ENCODE results near the gene EIF4G1. TPM values are rescaled to one million over a fixed set of nuclear protein-coding genes. Genes with fewer than 3 reads are reported as not detected.

Gene EIF4G1
- total and polyA plus RNA-seq, 2 of the 8 experiments (the other 6 are each of a cell fraction or from before 2014, with no cell fraction given): 318 to 473 TPM

DNA sequence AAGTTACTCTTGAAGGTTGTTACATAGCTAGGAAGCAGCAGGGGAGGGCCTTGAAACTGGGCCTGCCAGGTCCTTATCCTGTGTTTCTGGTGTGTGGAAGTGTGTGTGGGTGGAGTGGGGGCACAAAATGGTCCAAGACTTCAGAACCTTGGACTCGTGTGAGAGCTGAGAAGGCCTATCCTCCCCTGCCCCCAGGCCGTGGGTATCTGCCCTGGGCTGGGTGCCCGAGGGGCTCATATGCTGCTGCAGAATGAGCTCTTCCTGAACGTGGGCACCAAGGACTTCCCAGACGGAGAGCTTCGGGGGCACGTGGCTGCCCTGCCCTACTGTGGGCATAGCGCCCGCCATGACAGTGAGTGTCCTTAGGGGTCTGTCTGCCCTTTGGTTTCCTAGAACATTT is 69.9 kb downstream of the EIF4G1 start:
- no peak overlapping the region for H2BK5ac ChIP-seq (ENCODE audit: low read depth, low read length)
- H2BK120ac ChIP-seq (replicated peaks; ENCODE audit: low read depth, low read length): no peak overlapping the region
- H3K4me3 ChIP-seq (ENCODE audit: extremely low read depth in 1 of 4, insufficient read depth in 2 of 4, low read depth in 3 of 4, low read length in 4 of 4): no peak overlapping the region
- no peaks in the 10 kb centered on the region for H3K79me1 ChIP-seq (ENCODE audit: low read depth, low read length)
- no peak overlapping the region for H4K5ac ChIP-seq (ENCODE audit: insufficient read length, low read depth, low read length)
- 85% methylated on average over 9 of the region's 9 CpGs; no CpG with 5 or more reads in 1 of the 2 experiments for WGBS, 2 experiments (ENCODE audit: extremely low coverage in 1 of 2, insufficient coverage in 1 of 2, insufficient read length in 1 of 2, insufficient replicate concordance in 2 of 2, low coverage in 1 of 2, low lambda C conversion rate in 2 of 2, missing lambda C conversion rate in 1 of 2)
- H3K27me3 ChIP-seq (replicated peaks in 1 of 4; ENCODE audit: control insufficient read depth in 3 of 4, extremely low read depth in 1 of 4, insufficient read depth in 3 of 4, low read length in 3 of 4): peaks cover 27 to 37% (median 33%) of the 10 kb centered on the region in 4 experiments
- H3K23me2 ChIP-seq (ENCODE audit: low read depth, low read length): peaks cover 14% of the 10 kb centered on the region; the same call in 1 of the 2 replicates
- no peaks in the 10 kb centered on the region for H3K9me3 ChIP-seq (ENCODE audit: insufficient read depth in 2 of 2, low read depth in 1 of 2, low read length in 1 of 2)
- no peak overlapping the region for H3K56ac ChIP-seq (replicated peaks; ENCODE audit: insufficient read length, low read depth, low read length)
- peaks cover 2 to 9% of the 10 kb centered on the region in 2 experiments for H4K20me1 ChIP-seq (replicated peaks in 1 of 2; ENCODE audit: control insufficient read depth in 1 of 2, insufficient read depth in 2 of 2, low read length in 2 of 2)
- H3K4me1 ChIP-seq (replicated peaks in 1 of 4; ENCODE audit: control insufficient read depth in 3 of 4, insufficient read depth in 4 of 4, low read length in 3 of 4): peaks cover 0 to 13% (median 11%) of the 10 kb centered on the region in 4 experiments; a peak in 6 of 7 replicates
- no peak for FAIRE-seq
- ChIA-PET POLR2A (ENCODE audit: partially characterized antibody) (interaction anchor here (0.9 to 1.0 kb wide), 2 partner anchors 9 to 39 kb away, joined by 3 read pairs; no protein-coding TSS in a partner anchor), CTCF (ENCODE audit: partially characterized antibody) (interaction anchor here (0.9 to 8.3 kb wide), 13 partner anchors 11 to 177 kb away, joined by 3 to 78 read pairs (median 5); partner anchors contain the start of gene EPHB3)
- no peaks in the 10 kb centered on the region for H3K36me3 ChIP-seq (ENCODE audit: control insufficient read depth in 2 of 4, insufficient read depth in 4 of 4, low read length in 3 of 4)
- no peak for DNase-seq (ENCODE audit: low read depth in 1 of 2, low spot score in 2 of 2)
- H2BK12ac ChIP-seq (ENCODE audit: low read depth, low read length): no peak overlapping the region
- H3K23ac ChIP-seq (ENCODE audit: insufficient read length): no peak overlapping the region
- no peak overlapping the region for H3K4me2 ChIP-seq (ENCODE audit: insufficient read depth in 1 of 2, low read depth in 2 of 2, low read length in 2 of 2)
- H3K18ac ChIP-seq (ENCODE audit: extremely low read depth, low read length): no peak overlapping the region
- no peak overlapping the region for H2AFZ ChIP-seq (ENCODE audit: low read length)
- H2AK5ac ChIP-seq (ENCODE audit: low read depth, low read length): no peak overlapping the region
- H3K27ac ChIP-seq (ENCODE audit: low read depth, low read length): no peak overlapping the region
- no peak overlapping the region for H3K9ac ChIP-seq (replicated peaks in 1 of 4; ENCODE audit: extremely low read depth in 1 of 4, low read depth in 3 of 4, low read length in 3 of 4)
- H4K91ac ChIP-seq (replicated peaks; ENCODE audit: insufficient read length, low read length): no peak overlapping the region
- H2BK15ac ChIP-seq (ENCODE audit: low read length): no peak overlapping the region
- H3K14ac ChIP-seq (ENCODE audit: insufficient read length): no peak overlapping the region
- no peak overlapping the region for H3K4ac ChIP-seq (replicated peaks; ENCODE audit: insufficient read length, low read depth, low read length)
- no peak overlapping the region for H4K8ac ChIP-seq (ENCODE audit: extremely low read depth, insufficient read depth, low read length)
- H3K79me2 ChIP-seq (ENCODE audit: control insufficient read depth in 1 of 2, insufficient read depth in 2 of 2, low read length in 2 of 2): no peaks in the 10 kb centered on the region
- H2BK20ac ChIP-seq (ENCODE audit: low read length): no peak overlapping the region
- TF ChIP-seq SP2 (IDR thresholded peaks at IDR 0.05; ENCODE audit: low read length): no peak
- TF ChIP-seq ASH2L (IDR thresholded peaks at IDR 0.05; ENCODE audit: low read length): no peak
- TF ChIP-seq E2F6 (IDR thresholded peaks at IDR 0.05): no peak
- TF ChIP-seq ATF2 (IDR thresholded peaks at IDR 0.05; ENCODE audit: low read length): no peak
- TF ChIP-seq MAFK (IDR thresholded peaks at IDR 0.05; ENCODE audit: low read depth, low read length): no peak
- TF ChIP-seq CBX8 (IDR thresholded peaks at IDR 0.05; ENCODE audit: borderline replicate concordance, low read depth, low read length): no peak
- no peak for TF ChIP-seq RNF2 (IDR thresholded peaks at IDR 0.05; ENCODE audit: borderline replicate concordance, low read depth, low read length, missing control alignments, poor library complexity, severe bottlenecking)
- TF ChIP-seq SRF (IDR thresholded peaks at IDR 0.05; ENCODE audit: low read depth, low read length): no peak
- no peak for TF ChIP-seq PHF8 (conservative IDR thresholded peaks at IDR 0.05; ENCODE audit: low read depth, low read length)
- no peak for TF ChIP-seq SP1 (IDR thresholded peaks at IDR 0.05; ENCODE audit: low read depth, low read length)
- no peak for TF ChIP-seq NRF1 (IDR thresholded peaks at IDR 0.05; ENCODE audit: low read depth, low read length)
- TF ChIP-seq SP4 (IDR thresholded peaks at IDR 0.05; ENCODE audit: low read length): no peak

All from H1 (cell line).